GM18951 (cell line): ENCODE measurements around the gene SMURF2.

Experiments used
- POLR2A ChIP-seq: IDR thresholded peaks from 4 replicates; pipeline ENCODE4 v1.6.1; 2011; ENCODE audit warnings: mild to moderate bottlenecking; ENCODE audit not compliant: insufficient read length, insufficient read depth; ENCODE audit errors: extremely low read depth
- in situ Hi-C: fragments of 300-500 bp; cut with MboI; formaldehyde crosslinking; loops from one replicate; pipeline ENCODE4 v1.12.0; 2022; ENCODE audit warnings: low sequenced_read_pairs, mixed read lengths, inconsistent platforms; ENCODE audit not compliant: unreplicated experiment

The SMURF2 gene

GRCh38 chr17:64507413-64507782, 154.7 kb downstream of the SMURF2 start:
- TF ChIP-seq POLR2A: no peak
- in situ Hi-C loops: no loop called here

- TF ChIP-seq POLR2A: peak; percentile 64
- in situ Hi-C loops: no loop called here
These were observed 155.3 kb downstream of the SMURF2 start, which contains the start of gene CEP95 for GRCh38 chr17:64506576-64507412. CEP95 (plus strand) TSS chr17:64506977; CDS start chr17:64507098, 121 bp downstream.

GRCh38 chr17:64506201-64506575, 155.9 kb downstream of the SMURF2 start, which contains the start of gene DDX5:
DDX5 (minus strand) TSS chr17:64506289; CDS start chr17:64506119, 170 bp downstream.
- TF ChIP-seq POLR2A: peak; percentile 100
- in situ Hi-C loops: no loop called here

GRCh38 chr17:64505340-64506200, 156.5 kb downstream of the SMURF2 start:
- peak; percentile 59 for TF ChIP-seq POLR2A
- in situ Hi-C loops: no loop called here

GRCh38 chr17:64504769-64505339, 157.3 kb downstream of the SMURF2 start:
- no peak for TF ChIP-seq POLR2A
- in situ Hi-C loops: no loop called here

GRCh38 chr17:64503821-64504768, 158.0 kb downstream of the SMURF2 start:
- no peak for TF ChIP-seq POLR2A
- in situ Hi-C loops: no loop called here

- in situ Hi-C loops: no loop called here
- no peak for TF ChIP-seq POLR2A
These were observed 158.8 kb downstream of the SMURF2 start for GRCh38 chr17:64503341-64503740.

- TF ChIP-seq POLR2A: no peak
- in situ Hi-C loops: no loop called here
These were observed 159.3 kb downstream of the SMURF2 start for GRCh38 chr17:64502809-64503208.

- in situ Hi-C loops: no loop called here
- no peak for TF ChIP-seq POLR2A
These were observed 160.1 kb downstream of the SMURF2 start for GRCh38 chr17:64502021-64502420.

- no peak for TF ChIP-seq POLR2A
- in situ Hi-C loops: no loop called here
These were observed 161.0 kb downstream of the SMURF2 start for GRCh38 chr17:64500862-64501765.

GRCh38 chr17:64500487-64500859, 161.6 kb downstream of the SMURF2 start:
- in situ Hi-C loops: no loop called here
- TF ChIP-seq POLR2A: no peak
